Stimulated activated CD4-positive, alpha-beta T cell treated with anti-CD3 and anti-CD28 coated beads, TNF-alpha, amount 100 ng/mL, for 1 hour (primary cell): ENCODE data around the gene NBAS.
"Not testable (repeated sequence)": the region's sequence is repeated elsewhere in the genome, so short reads cannot be mapped to it uniquely, and the experiment has no call there.

Source experiments
- DNase-seq, 3 donors: peaks; one replicate each; pipeline ENCODE4 v3.0.0-alpha.2; 2020; ENCODE audit warnings: low read depth in 3 of 3, low spot score in 1 of 3

NBAS gene

DNA sequence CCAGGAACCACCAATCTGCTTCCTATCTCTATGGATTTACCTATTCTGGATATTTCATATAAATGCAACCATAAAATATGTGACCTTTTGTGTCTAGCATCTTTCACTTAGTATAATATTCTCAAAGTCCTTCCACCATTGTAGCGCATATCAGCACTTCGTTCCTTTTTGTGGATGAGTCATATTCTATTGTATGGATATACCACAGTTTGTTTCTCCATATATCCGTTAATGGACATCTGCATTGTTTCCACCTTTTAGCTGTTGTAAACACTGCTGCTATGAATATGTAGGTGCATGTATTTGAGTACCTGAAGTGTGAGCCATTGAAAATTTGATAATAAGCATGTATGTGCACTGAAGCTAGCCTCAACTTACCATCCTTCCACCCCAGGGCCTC lies 80.1 kb downstream of the NBAS start:
- DNase-seq: no peak

DNA sequence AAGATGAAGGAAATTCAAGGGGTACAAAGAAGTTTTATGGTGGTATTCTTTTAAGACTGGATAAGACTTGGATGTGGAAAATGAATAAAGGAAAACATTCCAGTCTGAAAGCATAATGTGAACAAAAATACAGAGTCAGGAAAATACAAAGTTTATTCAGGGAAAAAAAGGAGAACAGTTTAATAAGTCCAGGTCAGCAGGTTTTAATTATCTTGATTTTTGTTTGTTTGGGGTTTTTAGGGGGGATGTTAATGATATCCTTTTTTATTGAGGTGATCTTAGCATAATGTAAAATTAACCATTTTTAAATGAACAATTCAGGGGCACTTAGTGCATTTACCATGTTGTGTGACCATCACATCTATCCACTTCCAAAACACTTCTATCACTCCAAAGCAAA lies 80.6 kb downstream of the NBAS start:
- no peak for DNase-seq

DNA sequence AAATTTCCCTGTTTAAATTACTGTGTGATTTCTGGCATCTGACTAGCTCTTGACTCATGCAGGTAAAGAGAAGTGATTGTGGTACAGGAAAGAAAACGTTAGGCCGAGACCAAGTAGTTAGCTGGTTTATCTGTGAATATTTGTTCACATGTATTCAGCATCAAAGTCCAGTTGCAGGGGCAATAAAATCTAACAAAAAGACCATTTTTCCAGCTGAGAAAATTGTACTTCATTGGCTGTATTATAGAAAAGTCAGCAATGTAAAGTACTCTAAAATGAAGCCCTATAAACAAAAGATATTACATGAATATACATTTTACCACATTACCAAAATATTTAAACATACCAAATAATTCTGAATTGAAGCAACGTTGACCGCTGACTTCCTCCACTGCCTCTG lies 88.3 kb downstream of the NBAS start:
- DNase-seq: no peak

DNA sequence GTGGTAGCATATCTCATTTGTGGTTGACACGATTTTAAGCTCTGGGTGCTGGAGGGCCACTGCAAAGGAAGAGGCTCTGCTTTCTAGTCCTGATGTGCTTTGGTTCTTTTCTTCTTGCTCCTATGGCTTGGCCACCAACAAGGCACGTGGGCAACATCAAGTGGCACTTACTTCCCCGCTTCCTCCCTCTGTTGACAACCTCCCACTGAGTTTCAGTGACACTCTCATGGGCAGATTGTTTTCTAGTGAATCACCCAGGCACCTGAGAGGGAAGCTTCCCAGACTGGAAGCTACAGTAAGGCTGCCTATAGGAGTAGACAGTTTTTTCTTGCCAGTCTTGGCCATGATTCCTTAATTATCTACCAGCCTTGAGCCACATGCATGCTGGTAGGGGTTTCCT lies 89.0 kb downstream of the NBAS start:
- no peak for DNase-seq

DNA sequence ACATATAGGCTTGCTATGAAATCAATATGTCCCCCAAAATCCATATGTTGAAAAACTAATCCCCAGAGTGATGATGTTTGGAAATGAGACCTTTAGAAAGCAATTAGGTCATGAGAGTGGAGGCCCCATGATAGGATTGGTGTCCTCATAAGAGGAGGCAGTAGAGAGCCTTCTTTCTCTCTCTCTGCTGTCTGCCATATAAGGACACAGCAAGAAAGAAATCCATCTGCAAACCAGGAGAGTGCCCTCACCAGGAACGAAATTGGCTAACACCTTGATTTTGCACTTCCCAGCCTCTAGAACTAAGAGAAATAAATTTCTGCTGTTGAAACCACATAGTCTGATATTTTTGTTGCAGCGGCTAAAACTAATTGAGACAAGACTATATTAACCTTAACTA lies 89.5 kb downstream of the NBAS start:
- DNase-seq: no peak

DNA sequence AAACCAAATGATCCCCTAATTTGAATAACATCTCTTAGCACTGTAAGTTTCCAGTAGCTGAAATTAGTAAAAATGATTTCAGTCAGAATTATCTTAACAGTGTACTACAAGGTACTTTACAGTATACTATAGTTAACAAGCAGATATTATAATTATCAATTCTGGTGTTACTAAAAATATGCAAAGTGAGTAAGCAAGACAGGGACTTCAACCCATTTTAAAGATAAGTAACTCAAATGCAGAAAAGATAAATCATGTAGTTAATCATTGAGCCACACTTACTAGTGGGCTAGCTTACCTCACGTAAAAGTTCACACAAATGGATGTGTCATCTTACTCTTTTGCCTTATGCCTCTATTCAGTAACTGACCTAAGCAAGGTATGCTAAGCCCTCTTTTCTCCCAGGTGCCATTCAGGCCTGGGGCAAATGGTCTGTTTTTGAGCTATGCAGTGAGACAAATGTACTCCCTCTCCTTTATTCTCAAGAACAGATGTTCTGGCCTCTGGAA lies 101.0 kb downstream of the NBAS start:
- DNase-seq: no peak

DNA sequence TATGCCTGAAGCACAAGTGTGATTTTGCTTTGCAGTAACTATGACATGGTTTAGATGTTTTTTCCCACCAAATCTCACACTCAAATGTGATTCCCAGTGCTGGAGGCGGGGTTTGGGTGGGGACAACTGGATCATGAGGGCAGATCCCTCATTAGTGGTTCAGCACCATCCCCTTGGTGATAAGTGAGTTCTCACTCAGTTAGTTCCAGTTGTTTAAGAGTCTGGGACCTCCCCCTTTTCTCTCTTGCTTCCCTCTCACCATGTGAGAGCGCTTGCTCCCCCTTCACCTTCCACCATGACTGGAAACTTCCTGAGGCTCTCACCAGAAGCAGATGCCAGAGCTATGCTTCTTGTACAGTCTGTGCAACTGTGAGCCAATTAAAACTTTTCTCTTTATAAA lies 102.9 kb downstream of the NBAS start:
- DNase-seq: no peak

DNA sequence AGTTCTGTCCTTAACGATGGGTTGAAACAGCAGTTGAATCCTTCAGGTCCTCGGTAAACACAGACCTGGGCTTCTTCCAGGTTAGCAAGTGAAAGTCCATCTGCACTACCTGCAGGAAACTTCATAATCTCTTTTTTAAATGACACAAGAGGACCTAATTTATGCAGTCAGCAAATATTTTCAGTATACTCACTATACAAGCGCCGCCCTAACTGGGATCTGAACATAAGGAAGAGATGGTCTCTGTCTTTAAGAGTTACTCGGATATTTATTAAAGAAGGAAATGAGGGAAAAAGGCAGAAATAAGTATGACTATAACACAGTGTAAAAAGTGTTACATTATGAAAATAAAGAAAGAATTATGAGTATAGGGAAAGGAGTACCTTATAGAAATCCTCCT lies 103.3 kb downstream of the NBAS start:
- no peak for DNase-seq

DNA sequence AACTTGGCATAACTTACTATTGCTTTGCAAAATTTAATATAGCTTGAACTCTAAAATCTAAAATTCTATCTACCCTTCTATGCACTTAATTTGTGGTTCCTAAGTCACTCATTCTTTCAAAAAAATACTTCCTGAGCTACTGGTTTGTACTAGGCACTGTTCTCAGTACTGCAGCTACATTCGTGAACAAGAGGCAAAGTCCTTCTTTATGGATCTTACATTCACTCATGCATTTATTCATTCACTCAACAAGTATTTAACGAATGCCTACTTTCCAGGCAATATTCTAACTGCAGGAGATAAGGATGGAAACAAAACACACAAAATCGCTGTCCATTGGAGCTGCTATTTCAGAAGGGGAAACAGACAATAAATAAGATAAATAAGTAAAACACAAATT lies 104.8 kb downstream of the NBAS start:
- DNase-seq: no peak

DNA sequence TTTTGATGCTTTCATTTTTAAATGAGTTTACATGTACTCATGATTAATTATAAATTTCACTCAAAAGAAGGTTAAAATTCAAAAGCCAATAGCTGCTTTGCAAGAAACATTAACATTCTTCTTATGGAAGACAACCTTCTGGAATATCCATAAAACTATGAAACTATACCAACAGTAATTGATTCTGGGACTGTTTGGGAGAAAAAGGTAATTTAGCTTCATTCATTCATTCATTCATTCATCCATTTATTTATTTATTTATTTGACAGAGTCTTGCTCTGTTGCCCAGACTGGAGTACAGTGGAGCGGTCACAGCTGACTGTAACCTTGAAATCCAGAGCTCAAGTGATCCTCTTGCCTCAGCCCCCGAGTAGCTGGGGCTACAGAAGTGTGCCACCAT lies 110.3 kb downstream of the NBAS start:
- no peak for DNase-seq

DNA sequence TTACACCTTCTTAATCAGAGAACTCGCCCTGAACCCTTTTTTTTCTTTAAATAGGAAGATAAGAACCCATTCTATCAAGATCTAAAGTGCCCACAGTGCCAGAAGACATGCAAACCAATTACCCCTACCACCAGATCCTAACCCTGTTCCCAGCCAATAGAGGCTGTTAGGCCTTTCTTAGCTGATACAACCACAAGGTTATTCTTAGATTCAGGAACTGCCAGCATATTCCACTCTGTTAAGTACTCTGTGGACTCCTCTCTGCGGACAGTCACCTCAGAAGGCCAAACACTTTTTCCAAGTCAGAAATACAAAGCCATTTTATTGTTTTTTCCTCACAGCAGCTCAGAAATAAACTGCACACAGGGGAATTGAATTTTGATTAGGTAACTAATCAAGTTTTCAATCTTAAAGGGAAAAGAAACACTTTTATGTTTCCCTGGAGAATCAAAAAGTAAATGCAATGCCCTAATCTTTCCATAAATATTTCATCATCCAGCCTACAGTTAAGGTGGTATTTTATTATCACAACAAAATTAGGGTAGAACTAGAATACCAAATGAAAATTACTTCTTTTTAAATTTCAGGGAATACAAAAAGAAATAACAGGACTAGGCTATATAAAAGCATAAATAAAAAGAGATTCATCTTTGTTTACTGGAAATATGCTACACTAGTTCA lies 111.4 kb downstream of the NBAS start:
- DNase-seq: no peak

DNA sequence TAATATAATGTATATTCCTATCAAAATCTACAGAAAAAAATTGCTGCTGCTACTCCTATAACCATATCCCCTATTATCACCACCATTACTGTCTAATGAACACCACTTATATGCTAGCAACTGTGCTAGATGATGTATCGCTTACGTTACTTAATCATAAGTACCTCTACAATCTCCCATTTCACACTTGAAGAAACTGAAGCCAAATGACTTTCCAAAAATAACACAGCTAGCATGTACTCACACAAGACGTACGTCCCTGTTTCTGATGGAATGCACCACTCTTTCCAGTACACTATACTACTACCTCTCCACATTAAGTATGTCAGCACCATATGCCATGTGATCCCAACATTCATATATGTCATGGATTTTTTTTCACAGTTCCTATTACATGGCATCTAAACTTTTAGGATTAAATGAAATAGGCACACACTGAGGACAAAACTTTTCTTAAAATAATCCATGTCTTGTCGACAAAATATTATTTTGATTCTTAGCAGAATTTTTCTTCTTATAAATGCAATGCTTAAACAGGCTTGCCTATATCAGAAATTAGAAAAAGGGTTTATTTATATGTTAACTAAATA lies 112.8 kb downstream of the NBAS start:
- DNase-seq: no peak

DNA sequence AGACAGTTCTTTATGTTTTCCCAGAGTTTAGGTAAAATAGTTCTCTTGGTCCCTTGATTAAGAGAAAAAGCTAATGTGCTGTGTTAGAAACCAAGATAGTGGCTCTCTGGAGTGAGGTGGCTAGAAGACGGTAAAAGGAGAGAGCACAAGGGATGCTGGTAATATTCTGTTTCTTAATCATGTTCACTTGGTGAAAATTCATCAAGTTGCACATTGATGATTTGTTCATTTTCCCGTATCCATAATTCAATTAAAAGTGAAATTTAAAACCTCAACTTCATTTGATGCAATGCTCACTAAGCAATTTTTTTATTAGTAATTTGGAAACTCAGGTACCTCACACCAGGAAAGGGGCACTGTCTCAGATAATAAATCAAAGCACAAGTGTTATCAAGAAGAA lies 113.8 kb downstream of the NBAS start:
- DNase-seq: no peak

DNA sequence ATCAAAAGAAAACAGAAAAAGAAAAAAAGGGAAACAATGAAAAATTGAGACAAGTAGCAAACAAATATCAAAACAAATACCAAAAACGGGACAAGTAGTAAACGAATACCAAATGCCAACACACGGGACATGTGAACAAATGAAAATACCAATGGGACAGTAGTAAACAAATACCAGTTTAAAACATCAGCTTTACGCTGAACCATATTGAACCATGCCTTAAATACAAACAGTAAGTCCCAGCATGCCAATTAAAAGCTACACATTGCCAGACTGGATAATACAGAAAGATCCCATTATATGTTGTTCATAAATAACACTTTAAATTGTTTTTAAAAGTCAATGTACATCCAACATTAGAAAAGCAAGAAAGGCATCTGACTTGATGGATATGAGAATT lies 114.2 kb downstream of the NBAS start:
- no peak for DNase-seq

DNA sequence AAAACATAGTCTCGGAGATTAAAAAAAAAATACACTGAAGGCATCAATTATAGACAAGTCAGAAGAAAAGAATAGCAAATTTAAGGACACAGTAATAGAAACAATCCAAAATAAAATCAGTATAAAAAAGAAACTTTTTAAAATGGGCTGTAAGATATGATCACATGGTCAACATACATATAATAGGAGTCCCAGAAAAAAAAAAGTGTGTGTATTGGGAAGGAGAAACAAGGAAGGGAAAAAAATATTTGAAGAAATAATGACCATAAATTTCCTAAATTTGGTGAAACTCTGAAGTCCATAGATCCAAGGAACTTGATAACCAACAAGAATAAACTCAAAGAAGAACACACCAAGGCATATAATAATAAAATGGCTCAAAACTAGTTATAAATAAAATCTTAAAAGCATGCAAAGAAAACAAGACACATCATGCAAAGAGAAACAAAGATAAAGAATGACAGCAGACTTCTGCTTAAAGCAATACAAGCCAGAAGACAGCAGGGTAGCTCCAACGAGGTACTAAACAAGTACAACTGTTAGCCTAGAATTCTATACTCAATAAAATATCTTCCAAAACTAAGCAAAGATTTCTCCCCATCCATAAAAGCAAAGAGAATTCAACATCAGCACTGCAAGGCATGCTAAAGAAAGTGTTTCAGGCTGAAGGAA lies 115.1 kb downstream of the NBAS start:
- DNase-seq: no peak

DNA sequence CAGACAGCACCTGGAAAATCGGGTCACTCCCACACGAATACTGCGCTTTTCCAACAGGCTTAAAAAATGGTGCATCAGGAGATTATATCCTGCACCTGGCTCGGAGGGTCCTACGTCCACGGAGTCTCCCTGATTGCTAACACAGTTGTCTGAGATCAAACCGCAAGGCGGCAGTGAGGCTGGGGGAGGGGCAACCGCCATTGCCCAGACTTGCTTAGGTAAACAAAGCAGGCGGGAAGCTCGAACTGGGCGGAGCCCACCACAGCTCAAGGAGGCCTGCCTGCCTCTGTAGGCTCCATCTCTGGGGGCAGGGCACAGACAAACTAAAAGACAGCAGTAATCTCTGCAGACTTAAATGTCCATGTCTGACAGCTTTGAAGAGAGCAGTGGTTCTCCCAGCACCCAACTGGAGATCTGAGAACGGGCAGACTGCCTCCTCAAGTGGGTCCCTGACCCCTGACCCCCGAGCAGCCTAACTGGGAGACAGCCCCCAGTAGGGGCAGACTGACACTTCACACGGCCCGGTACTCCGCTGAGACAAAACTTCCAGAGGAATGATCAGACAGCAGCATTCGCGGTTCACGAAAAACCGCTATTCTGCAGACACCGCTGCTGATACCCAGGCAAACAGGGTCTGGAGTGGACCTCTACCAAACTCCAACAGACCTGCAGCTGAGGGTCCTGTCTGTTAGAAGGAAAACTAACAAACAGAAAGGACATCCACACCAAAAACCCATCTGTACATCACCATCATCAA lies 121.2 kb downstream of the NBAS start:
- DNase-seq: not testable (repeated sequence)

DNA sequence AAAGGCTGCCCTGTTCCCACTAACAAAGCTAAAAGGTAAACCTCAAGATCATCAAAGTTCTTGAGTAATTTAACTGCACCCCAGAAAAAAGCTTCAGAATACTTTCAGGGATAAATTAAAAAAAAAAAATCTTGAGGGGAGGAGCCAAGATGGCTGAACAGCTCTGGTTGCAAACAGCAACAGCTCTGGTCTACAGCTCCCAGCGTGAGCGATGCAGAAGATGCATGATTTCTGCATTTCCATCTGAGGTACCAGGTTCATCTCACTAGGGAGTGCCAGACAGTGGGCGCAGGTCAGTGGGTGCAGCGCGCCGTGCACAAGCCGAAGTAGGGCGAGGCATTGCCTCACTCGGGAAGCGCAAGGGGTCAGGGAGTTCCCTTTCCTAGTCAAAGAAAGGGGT lies 121.8 kb downstream of the NBAS start:
- not testable (repeated sequence) for DNase-seq

DNA sequence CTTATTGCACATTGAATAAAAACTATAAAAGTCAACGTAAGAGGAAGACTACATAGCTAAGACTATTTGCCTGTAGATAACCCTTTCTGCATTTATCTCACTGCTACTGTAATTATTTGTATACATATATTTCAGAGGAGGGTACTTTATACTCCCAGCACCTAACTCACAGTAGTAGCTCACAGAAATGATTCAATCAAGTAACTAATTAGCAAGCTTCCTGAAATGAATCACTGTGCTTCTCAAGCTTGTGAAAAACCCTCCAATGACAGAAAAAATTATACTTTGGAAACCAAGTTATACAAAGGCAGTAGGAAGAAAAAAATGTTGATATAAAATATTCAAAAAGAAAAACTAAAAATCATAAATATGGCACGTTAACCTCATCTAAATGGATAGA lies 124.9 kb downstream of the NBAS start:
- DNase-seq: no peak

DNA sequence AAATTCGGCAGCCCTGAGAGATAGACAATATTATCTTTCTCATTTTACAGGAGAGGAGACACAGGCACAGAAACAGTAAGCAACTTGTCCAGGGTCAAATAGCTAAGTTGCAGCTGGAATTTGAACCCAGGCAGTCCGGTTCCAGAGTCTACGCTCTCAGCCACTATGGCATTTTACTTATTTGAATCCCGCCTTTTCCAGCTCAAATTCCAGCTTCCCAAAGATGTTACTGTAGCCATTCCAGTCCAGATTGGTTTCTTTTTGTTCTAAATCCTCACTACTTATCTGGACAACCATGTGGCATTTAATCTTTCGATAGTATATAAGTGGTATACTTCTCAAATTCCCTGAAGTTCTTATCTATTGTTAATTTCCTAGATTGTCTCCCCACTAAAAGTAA lies 125.7 kb downstream of the NBAS start:
- DNase-seq: no peak

DNA sequence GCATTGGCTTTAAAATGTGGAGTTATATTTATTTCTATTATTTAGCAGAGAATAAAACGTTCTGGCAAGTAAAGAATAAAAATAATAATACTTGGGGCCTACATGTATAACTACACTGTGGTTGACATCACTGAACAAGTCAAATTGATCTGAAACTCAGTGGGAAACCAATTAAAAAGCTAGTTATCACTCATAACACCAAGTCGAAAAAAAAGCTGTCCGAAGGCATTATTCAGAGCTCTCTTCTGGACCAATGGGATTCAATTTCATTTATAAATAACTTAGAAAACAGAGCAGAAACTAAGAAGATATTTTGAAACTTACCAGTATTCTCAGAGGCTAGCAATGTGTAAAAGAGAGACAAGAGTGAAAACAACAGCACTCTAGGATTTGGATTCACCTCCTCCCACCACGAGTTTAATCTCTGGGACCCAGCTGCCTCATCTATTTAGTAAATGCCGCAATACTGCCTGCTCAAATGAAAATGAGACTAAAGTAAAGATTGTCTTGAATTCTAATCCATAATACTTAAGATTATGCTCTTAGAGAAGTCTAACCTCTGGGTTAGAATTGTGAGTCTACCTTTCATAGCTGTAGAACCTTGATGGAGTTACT lies 128.4 kb downstream of the NBAS start:
- DNase-seq: no peak

DNA sequence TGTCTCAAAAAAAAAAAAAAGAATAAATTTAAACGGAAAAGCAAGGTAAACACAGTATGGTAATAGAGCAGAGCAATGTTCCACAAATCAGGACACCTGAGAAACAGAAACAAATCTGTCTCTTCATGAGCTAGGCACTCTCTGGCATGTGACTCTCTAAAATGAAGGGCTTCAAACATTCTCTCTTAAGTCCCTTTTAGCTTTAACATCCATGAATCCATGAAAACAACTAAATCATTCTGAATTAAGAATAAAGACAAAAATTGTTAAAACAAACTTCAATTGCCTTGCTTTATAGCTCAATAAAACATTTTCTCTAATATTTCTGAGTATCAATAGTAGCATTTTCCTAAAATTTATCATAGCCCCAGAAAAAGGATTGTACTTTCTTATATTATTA lies 132.1 kb downstream of the NBAS start:
- no peak for DNase-seq
